IPS-18a (cell line): ENCODE results near the gene AICDA.
"Not testable (repeated sequence)": the region's sequence is repeated elsewhere in the genome, so short reads cannot be mapped to it uniquely, and the experiment has no call there.

Experiments used
- H3K27ac ChIP-seq: one replicate; pipeline ENCODE4 v1.5.1; 2013; ENCODE audit warnings: low read length
- H3K27me3 ChIP-seq: one replicate; pipeline ENCODE4 v1.6.1; 2013; ENCODE audit warnings: mild to moderate bottlenecking, low read length; ENCODE audit not compliant: control insufficient read depth, insufficient read depth
- H3K36me3 ChIP-seq: one replicate; pipeline ENCODE4 v1.6.1; 2013; ENCODE audit warnings: low read depth, low read length; ENCODE audit not compliant: control insufficient read depth
- H3K4me1 ChIP-seq: one replicate; pipeline ENCODE4 v1.6.1; 2013; ENCODE audit warnings: low read depth, low read length; ENCODE audit not compliant: control insufficient read depth
- H3K4me3 ChIP-seq: one replicate; pipeline ENCODE4 v1.5.1; 2013; ENCODE audit warnings: low read length
- H3K9ac ChIP-seq: one replicate; pipeline ENCODE4 v1.6.1; 2013; ENCODE audit warnings: mild to moderate bottlenecking, low read length, moderate library complexity
- H3K9me3 ChIP-seq: one replicate; pipeline ENCODE4 v1.6.1; 2013; ENCODE audit warnings: low read depth, low read length; ENCODE audit not compliant: control insufficient read depth

The AICDA gene

GRCh38 chr12:8637244-8637643, 24.6 kb upstream of the AICDA start:
- no peaks in the 10 kb centered on the region for H3K9me3 ChIP-seq
- peaks cover 15% of the 10 kb centered on the region for H3K4me1 ChIP-seq
- H3K36me3 ChIP-seq, result no peaks in the 10 kb centered on the region
- no peaks in the 10 kb centered on the region for H3K27me3 ChIP-seq
- no peak overlapping the region for H3K4me3 ChIP-seq
- H3K9ac ChIP-seq, result no peak overlapping the region
- no peak overlapping the region for H3K27ac ChIP-seq

GRCh38 chr12:8636581-8636980, 23.9 kb upstream of the AICDA start:
- Histone ChIP-seq H3K27ac (no peak overlapping the region), H3K9me3 (no peaks in the 10 kb centered on the region), H3K9ac (no peak overlapping the region), H3K4me1 (peaks cover 15% of the 10 kb centered on the region), H3K27me3 (no peaks in the 10 kb centered on the region), H3K4me3 (no peak overlapping the region), H3K36me3 (no peaks in the 10 kb centered on the region)

GRCh38 chr12:8636007-8636346, 23.3 kb upstream of the AICDA start:
- H3K27ac ChIP-seq, H3K9me3 ChIP-seq, H3K36me3 ChIP-seq, H3K27me3 ChIP-seq, H3K9ac ChIP-seq, H3K4me3 ChIP-seq: not testable (repeated sequence)
- H3K4me1 ChIP-seq, result peaks cover 15% of the 10 kb centered on the region

GRCh38 chr12:8635342-8636006, 22.8 kb upstream of the AICDA start:
- H3K4me3 ChIP-seq, H3K9me3 ChIP-seq, H3K9ac ChIP-seq, H3K36me3 ChIP-seq, H3K27me3 ChIP-seq, H3K27ac ChIP-seq: not testable (repeated sequence)
- peaks cover 15% of the 10 kb centered on the region for H3K4me1 ChIP-seq

GRCh38 chr12:8630131-8630530, 17.5 kb upstream of the AICDA start:
- Histone ChIP-seq H3K27ac (no peak overlapping the region), H3K9me3 (no peaks in the 10 kb centered on the region), H3K9ac (no peak overlapping the region), H3K36me3 (no peaks in the 10 kb centered on the region), H3K27me3 (no peaks in the 10 kb centered on the region), H3K4me1 (peaks cover 3% of the 10 kb centered on the region), H3K4me3 (no peak overlapping the region)

GRCh38 chr12:8629486-8630033, 16.9 kb upstream of the AICDA start:
- Histone ChIP-seq H3K9me3 (no peaks in the 10 kb centered on the region), H3K9ac (no peak overlapping the region), H3K27me3 (no peaks in the 10 kb centered on the region), H3K27ac (no peak overlapping the region), H3K36me3 (no peaks in the 10 kb centered on the region), H3K4me1 (no peaks in the 10 kb centered on the region), H3K4me3 (no peak overlapping the region)

GRCh38 chr12:8628731-8629130, 16.1 kb upstream of the AICDA start:
- Histone ChIP-seq H3K36me3 (no peaks in the 10 kb centered on the region), H3K4me3 (no peak overlapping the region), H3K9me3 (no peaks in the 10 kb centered on the region), H3K4me1 (no peaks in the 10 kb centered on the region), H3K27ac (no peak overlapping the region), H3K27me3 (no peaks in the 10 kb centered on the region), H3K9ac (no peak overlapping the region)

- H3K36me3 ChIP-seq, H3K27ac ChIP-seq, H3K9me3 ChIP-seq, H3K4me1 ChIP-seq, H3K9ac ChIP-seq, H3K27me3 ChIP-seq, H3K4me3 ChIP-seq: not testable (repeated sequence)
Measured at GRCh38 chr12:8624750-8625149, 12.1 kb upstream of the AICDA start.

- Histone ChIP-seq H3K27ac (no peak overlapping the region), H3K36me3 (no peaks in the 10 kb centered on the region), H3K27me3 (no peaks in the 10 kb centered on the region), H3K9me3 (peaks cover 3% of the 10 kb centered on the region), H3K4me1 (no peaks in the 10 kb centered on the region), H3K4me3 (no peak overlapping the region), H3K9ac (no peak overlapping the region)
Measured at GRCh38 chr12:8622646-8623045, 10.0 kb upstream of the AICDA start.

GRCh38 chr12:8615206-8615605, 2.5 kb upstream of the AICDA start:
- no peak overlapping the region for H3K4me3 ChIP-seq
- H3K27ac ChIP-seq, result no peak overlapping the region
- no peaks in the 10 kb centered on the region for H3K9me3 ChIP-seq
- H3K36me3 ChIP-seq, result no peaks in the 10 kb centered on the region
- no peaks in the 10 kb centered on the region for H3K27me3 ChIP-seq
- no peak overlapping the region for H3K9ac ChIP-seq
- H3K4me1 ChIP-seq, result no peaks in the 10 kb centered on the region

- not testable (repeated sequence) for H3K27me3 ChIP-seq, H3K36me3 ChIP-seq, H3K9ac ChIP-seq, H3K9me3 ChIP-seq, H3K27ac ChIP-seq, H3K4me1 ChIP-seq, H3K4me3 ChIP-seq
Measured at GRCh38 chr12:8613881-8614280, 1.2 kb upstream of the AICDA start.

GRCh38 chr12:8609061-8609570, 3.5 kb downstream of the AICDA start:
- no peaks in the 10 kb centered on the region for H3K9me3 ChIP-seq
- H3K9ac ChIP-seq, result no peak overlapping the region
- H3K27ac ChIP-seq, result no peak overlapping the region
- no peaks in the 10 kb centered on the region for H3K36me3 ChIP-seq
- peaks cover 4% of the 10 kb centered on the region for H3K4me1 ChIP-seq
- no peak overlapping the region for H3K4me3 ChIP-seq
- no peaks in the 10 kb centered on the region for H3K27me3 ChIP-seq
